HepG2 (cell line): ENCODE results near the gene RASL12. TPM values are rescaled to one million over a fixed set of nuclear protein-coding genes. Genes with fewer than 3 reads are reported as not detected.

Experiments used
- CREB1 ChIP-seq, 2 experiments: fragments of 450-650 bp in 1 of 2; IDR thresholded peaks; 2 replicates each; pipeline ENCODE4 v1.6.1; 2016 to 2017; ENCODE audit warnings: control low read depth in 1 of 2, mild to moderate bottlenecking in 1 of 2, missing compliant biosample characterization in 1 of 2, missing genetic modification characterization in 1 of 2
- FOXC1 ChIP-seq: sonication (generic); formaldehyde crosslinking; IDR thresholded peaks from 2 replicates; pipeline ENCODE4 v1.8.0; 2022; ENCODE audit warnings: mild to moderate bottlenecking, missing genetic modification reagents, borderline replicate concordance
- HNF4A ChIP-seq: sonication (generic); formaldehyde crosslinking; IDR thresholded peaks from 2 replicates; pipeline ENCODE4 v1.4.0; 2020; ENCODE audit warnings: missing genetic modification reagents
- IKZF5 ChIP-seq: IDR thresholded peaks from 2 replicates; pipeline ENCODE4 v1.6.1; 2018; ENCODE audit warnings: missing genetic modification reagents, mild to moderate bottlenecking, missing compliant biosample characterization
- MED13 ChIP-seq: sonication (generic); formaldehyde crosslinking; IDR thresholded peaks from 2 replicates; pipeline ENCODE4 v1.5.0; 2020; ENCODE audit warnings: missing genetic modification reagents
- MEIS2 ChIP-seq: sonication (generic); formaldehyde crosslinking; IDR thresholded peaks from 2 replicates; pipeline ENCODE4 v1.9.0; 2021; ENCODE audit warnings: mild to moderate bottlenecking, missing genetic modification reagents
- MIXL1 ChIP-seq: IDR thresholded peaks from 2 replicates; pipeline ENCODE4 v1.6.1; 2016
- RARA ChIP-seq: IDR thresholded peaks from 2 replicates; pipeline ENCODE4 v1.6.1; 2016; ENCODE audit warnings: missing genetic modification reagents, missing compliant biosample characterization
- RCOR2 ChIP-seq: IDR thresholded peaks from 2 replicates; pipeline ENCODE4 v1.6.1; 2016; ENCODE audit warnings: missing biosample characterization, missing genetic modification reagents
- SNAPC2 ChIP-seq: sonication (generic); formaldehyde crosslinking; IDR thresholded peaks from 2 replicates; pipeline ENCODE4 v1.8.1; 2022; ENCODE audit warnings: mild to moderate bottlenecking, missing genetic modification reagents
- SP4 ChIP-seq: sonication (generic); formaldehyde crosslinking; IDR thresholded peaks from 2 replicates; pipeline ENCODE4 v1.8.1; 2023; ENCODE audit warnings: mild to moderate bottlenecking, missing genetic modification reagents
- TAF1 ChIP-seq: sonication (generic); formaldehyde crosslinking; IDR thresholded peaks from 2 replicates; pipeline ENCODE4 v1.4.0; 2020; ENCODE audit warnings: missing genetic modification reagents
- ZBTB7B ChIP-seq: sonication (generic); formaldehyde crosslinking; IDR thresholded peaks from 2 replicates; pipeline ENCODE4 v1.4.0; 2020; ENCODE audit warnings: missing genetic modification reagents
- ZNF121 ChIP-seq: sonication (generic); formaldehyde crosslinking; IDR thresholded peaks from 2 replicates; pipeline ENCODE4 v1.5.0; 2020; ENCODE audit warnings: mild to moderate bottlenecking, missing genetic modification reagents
- ZNF264 ChIP-seq: sonication (generic); formaldehyde crosslinking; IDR thresholded peaks from 2 replicates; pipeline ENCODE4 v1.4.0; 2020; ENCODE audit warnings: missing genetic modification reagents
- ZNF7 ChIP-seq: IDR thresholded peaks from 2 replicates; pipeline ENCODE4 v1.6.1; 2016; ENCODE audit warnings: missing biosample characterization, missing genetic modification reagents
- ZNF777 ChIP-seq: sonication (generic); formaldehyde crosslinking; IDR thresholded peaks from 2 replicates; pipeline ENCODE4 v1.4.0; 2020; ENCODE audit warnings: missing genetic modification reagents
- polyA plus RNA-seq, 8 experiments: library from polyadenylated mRNA; depleted of rRNA in 3 of 8; stranded (reverse) in 7 of 8; unstranded in 1 of 8; fragments of >200 nt; fragmentation: Illumina TruSeq in 4 of 8; extraction: Trizol in 4 of 8; gene quantifications; 2 replicates each; pipeline versions ENCODE4 v1.2.1 to v1.2.3, GENCODE V29; 2011 to 2016; ENCODE audit warnings: low read depth in 4 of 8, missing spikeins in 1 of 8, mixed read lengths in 1 of 8; ENCODE audit not compliant: insufficient read depth in 1 of 8
- total RNA-seq, 5 experiments: library from RNA; depleted of rRNA; stranded (reverse); fragments of >200 nt; fragmentation: Illumina TruSeq; extraction: Trizol; gene quantifications; 2 replicates each; pipeline ENCODE4 v1.2.3, GENCODE V29; 2016; ENCODE audit warnings: low read depth in 1 of 5
- TF ChIP-seq, protein P1 (sequence below): sonication (generic); formaldehyde crosslinking; conservative IDR thresholded peaks from 2 replicates; pipeline ENCODE4 v1.8.0; 2022; ENCODE audit warnings: mild to moderate bottlenecking, moderate library complexity, missing genetic modification reagents
- TF ChIP-seq, protein P2 (sequence below): sonication (generic); formaldehyde crosslinking; IDR thresholded peaks from one replicate; pipeline ENCODE4 v1.5.1; 2020; ENCODE audit warnings: mild to moderate bottlenecking, missing genetic modification reagents; ENCODE audit errors: not compliant biosample characterization

The RASL12 gene
- total and polyA plus RNA-seq, 2 of the 13 experiments (the other 11 are each of a cell fraction or from before 2014, with no cell fraction given) = 0.16 to 0.55 TPM

DNA sequence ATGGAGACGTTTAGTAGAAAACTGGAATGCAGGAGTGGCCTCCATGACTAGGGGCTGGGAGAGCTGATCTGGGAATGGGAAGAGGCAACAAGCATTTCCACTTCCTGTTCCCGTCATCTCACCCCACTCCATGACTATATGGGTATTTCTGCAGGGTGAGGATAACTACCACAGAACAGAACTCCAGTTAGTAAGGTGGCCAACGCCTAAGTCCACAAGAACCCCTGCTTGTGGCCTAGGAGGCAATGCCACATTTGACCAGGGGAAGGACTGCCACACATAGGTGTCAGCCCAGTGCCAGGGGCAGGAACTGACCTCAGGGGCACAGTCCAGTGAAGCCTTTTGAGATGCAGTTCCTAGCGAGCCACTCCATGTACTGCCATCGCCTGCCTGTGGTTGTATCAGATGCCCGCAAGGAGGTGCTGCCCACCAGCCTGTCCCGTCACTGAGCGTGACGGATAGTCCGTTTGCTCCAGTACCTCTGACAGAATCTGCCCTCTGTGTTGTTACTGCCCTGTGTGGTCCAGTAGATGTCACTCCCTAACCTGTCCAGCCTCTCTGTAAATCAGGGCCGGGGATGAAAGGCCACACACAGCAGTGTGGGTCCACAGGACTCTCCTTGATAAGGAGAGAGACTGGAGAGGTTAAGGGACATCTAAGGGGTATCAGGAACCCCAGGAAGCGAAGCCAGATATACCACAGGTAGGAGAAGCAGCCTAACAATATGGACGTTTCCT lies 34.8 kb downstream of the RASL12 start (continued):
- 0 out of 2 replicates have a peak, but pooled peaks have one; percentile 21 for TF ChIP-seq ZNF264
- TF ChIP-seq SP4 (CRISPR knock-in tag) = peak; percentile 57; the same call in 1 of the 2 replicates
- no peak for TF ChIP-seq FOXC1
- TF ChIP-seq CREB1 (IDR thresholded peaks at IDR 0.05) = peak; percentile 82
- no peak for TF ChIP-seq CREB1 (CRISPR knock-in tag; IDR thresholded peaks at IDR 0.05)
- 0 out of 2 replicates have a peak, but pooled peaks have one; percentile 28 for TF ChIP-seq ZBTB7B (CRISPR knock-in tag)
- TF ChIP-seq ZNF777 = no peak
- peak; percentile 42; the same call in 1 of the 2 replicates for TF ChIP-seq TAF1 (CRISPR knock-in tag)
- TF ChIP-seq IKZF5 (CRISPR knock-in tag) = peak; percentile 59
- peak; percentile 52 for TF ChIP-seq RCOR2 (CRISPR knock-in tag)
- TF ChIP-seq, protein P1, sequence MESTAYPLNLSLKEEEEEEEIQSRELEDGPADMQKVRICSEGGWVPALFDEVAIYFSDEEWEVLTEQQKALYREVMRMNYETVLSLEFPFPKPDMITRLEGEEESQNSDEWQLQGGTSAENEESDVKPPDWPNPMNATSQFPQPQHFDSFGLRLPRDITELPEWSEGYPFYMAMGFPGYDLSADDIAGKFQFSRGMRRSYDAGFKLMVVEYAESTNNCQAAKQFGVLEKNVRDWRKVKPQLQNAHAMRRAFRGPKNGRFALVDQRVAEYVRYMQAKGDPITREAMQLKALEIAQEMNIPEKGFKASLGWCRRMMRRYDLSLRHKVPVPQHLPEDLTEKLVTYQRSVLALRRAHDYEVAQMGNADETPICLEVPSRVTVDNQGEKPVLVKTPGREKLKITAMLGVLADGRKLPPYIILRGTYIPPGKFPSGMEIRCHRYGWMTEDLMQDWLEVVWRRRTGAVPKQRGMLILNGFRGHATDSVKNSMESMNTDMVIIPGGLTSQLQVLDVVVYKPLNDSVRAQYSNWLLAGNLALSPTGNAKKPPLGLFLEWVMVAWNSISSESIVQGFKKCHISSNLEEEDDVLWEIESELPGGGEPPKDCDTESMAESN (CRISPR knock-in tag) = 0 out of 2 replicates have a peak, but pooled peaks have one; percentile 62
- TF ChIP-seq, protein P2, sequence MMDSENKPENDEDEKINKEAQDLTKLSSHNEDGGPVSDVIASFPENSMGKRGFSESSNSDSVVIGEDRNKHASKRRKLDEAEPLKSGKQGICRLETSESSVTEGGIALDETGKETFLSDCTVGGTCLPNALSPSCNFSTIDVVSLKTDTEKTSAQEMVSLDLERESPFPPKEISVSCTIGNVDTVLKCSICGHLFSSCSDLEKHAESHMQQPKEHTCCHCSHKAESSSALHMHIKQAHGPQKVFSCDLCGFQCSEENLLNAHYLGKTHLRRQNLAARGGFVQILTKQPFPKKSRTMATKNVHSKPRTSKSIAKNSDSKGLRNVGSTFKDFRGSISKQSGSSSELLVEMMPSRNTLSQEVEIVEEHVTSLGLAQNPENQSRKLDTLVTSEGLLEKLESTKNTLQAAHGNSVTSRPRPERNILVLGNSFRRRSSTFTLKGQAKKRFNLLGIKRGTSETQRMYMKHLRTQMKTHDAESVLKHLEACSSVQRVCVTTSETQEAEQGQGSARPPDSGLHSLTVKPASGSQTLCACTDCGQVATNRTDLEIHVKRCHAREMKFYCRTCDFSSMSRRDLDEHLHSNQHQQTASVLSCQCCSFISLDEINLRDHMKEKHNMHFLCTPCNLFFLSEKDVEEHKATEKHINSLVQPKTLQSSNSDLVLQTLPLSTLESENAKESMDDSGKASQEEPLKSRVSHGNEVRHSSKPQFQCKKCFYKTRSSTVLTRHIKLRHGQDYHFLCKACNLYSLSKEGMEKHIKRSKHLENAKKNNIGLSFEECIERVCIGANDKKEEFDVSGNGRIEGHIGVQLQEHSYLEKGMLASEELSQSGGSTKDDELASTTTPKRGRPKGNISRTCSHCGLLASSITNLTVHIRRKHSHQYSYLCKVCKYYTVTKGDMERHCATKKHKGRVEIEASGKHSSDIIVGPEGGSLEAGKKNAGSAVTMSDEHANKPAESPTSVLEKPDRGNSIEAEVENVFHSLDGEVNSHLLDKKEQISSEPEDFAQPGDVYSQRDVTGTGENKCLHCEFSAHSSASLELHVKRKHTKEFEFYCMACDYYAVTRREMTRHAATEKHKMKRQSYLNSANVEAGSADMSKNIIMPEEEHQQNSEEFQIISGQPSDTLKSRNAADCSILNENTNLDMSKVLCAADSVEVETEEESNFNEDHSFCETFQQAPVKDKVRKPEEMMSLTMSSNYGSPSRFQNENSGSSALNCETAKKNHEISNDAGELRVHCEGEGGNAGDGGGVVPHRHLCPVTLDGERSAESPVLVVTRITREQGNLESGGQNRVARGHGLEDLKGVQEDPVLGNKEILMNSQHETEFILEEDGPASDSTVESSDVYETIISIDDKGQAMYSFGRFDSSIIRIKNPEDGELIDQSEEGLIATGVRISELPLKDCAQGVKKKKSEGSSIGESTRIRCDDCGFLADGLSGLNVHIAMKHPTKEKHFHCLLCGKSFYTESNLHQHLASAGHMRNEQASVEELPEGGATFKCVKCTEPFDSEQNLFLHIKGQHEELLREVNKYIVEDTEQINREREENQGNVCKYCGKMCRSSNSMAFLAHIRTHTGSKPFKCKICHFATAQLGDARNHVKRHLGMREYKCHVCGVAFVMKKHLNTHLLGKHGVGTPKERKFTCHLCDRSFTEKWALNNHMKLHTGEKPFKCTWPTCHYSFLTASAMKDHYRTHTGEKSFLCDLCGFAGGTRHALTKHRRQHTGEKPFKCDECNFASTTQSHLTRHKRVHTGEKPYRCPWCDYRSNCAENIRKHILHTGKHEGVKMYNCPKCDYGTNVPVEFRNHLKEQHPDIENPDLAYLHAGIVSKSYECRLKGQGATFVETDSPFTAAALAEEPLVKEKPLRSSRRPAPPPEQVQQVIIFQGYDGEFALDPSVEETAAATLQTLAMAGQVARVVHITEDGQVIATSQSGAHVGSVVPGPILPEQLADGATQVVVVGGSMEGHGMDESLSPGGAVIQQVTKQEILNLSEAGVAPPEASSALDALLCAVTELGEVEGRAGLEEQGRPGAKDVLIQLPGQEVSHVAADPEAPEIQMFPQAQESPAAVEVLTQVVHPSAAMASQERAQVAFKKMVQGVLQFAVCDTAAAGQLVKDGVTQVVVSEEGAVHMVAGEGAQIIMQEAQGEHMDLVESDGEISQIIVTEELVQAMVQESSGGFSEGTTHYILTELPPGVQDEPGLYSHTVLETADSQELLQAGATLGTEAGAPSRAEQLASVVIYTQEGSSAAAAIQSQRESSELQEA = no peak
- no peak for TF ChIP-seq MED13
- peak; percentile 85; the same call in 1 of the 2 replicates for TF ChIP-seq SNAPC2 (CRISPR knock-in tag)
- peak; percentile 41; the same call in 1 of the 2 replicates for TF ChIP-seq ZNF121 (CRISPR knock-in tag)
- peak; percentile 76; the same call in 1 of the 2 replicates for TF ChIP-seq MEIS2 (CRISPR knock-in tag)
- peak; percentile 82 for TF ChIP-seq HNF4A (CRISPR knock-in tag)
- peak; percentile 15; the same call in 1 of the 2 replicates for TF ChIP-seq RARA (CRISPR knock-in tag)
- no peak for TF ChIP-seq ZNF7 (CRISPR knock-in tag)
- peak; percentile 58; the same call in 1 of the 2 replicates for TF ChIP-seq MIXL1 (CRISPR knock-in tag)
